SHP77 treated with DMSO at 0.1 percent for 48 hours (cell line): ENCODE data around the gene UBE2N.
"Not testable (repeated sequence)": the region's sequence is repeated elsewhere in the genome, so short reads cannot be mapped to it uniquely, and the experiment has no call there.

Experiments
- DNase-seq: peaks from one replicate; lab custom pipeline; 2025; lab: John Stamatoyannopoulos, UW

UBE2N gene

GRCh38 chr12:93443576-93443975, 1.8 kb upstream of the UBE2N start:
- DNase-seq = no peak

- DNase-seq = no peak
These were observed 929 bp upstream of the UBE2N start for GRCh38 chr12:93442411-93443340.

GRCh38 chr12:93441081-93441616, 598 bp downstream of the UBE2N start:
- no peak for DNase-seq

GRCh38 chr12:93440043-93440835, 1.5 kb downstream of the UBE2N start:
- DNase-seq = no peak

GRCh38 chr12:93438266-93439050, 3.3 kb downstream of the UBE2N start:
- no peak for DNase-seq

GRCh38 chr12:93434256-93434865, 7.4 kb downstream of the UBE2N start:
- no peak for DNase-seq

- not testable (repeated sequence) for DNase-seq
These were observed 9.7 kb downstream of the UBE2N start for GRCh38 chr12:93432031-93432430.

GRCh38 chr12:93430280-93430679, 11.5 kb downstream of the UBE2N start:
- no peak for DNase-seq

GRCh38 chr12:93429852-93430251, 11.9 kb downstream of the UBE2N start:
- no peak for DNase-seq

- DNase-seq = no peak
These were observed 12.3 kb downstream of the UBE2N start for GRCh38 chr12:93429448-93429847.

GRCh38 chr12:93427779-93428564, 13.8 kb downstream of the UBE2N start:
- DNase-seq = no peak

- no peak for DNase-seq
These were observed 15.3 kb downstream of the UBE2N start for GRCh38 chr12:93426412-93426805.

- DNase-seq = no peak
These were observed 15.9 kb downstream of the UBE2N start for GRCh38 chr12:93425736-93426411.

GRCh38 chr12:93422050-93422449, 19.7 kb downstream of the UBE2N start:
- no peak for DNase-seq

- peak; percentile 15 for DNase-seq
These were observed 22.2 kb downstream of the UBE2N start for GRCh38 chr12:93419388-93420034.

- no peak for DNase-seq
These were observed 23.7 kb downstream of the UBE2N start for GRCh38 chr12:93417967-93418480.

GRCh38 chr12:93415723-93416464, 25.9 kb downstream of the UBE2N start:
- no peak for DNase-seq

GRCh38 chr12:93413064-93413463, 28.7 kb downstream of the UBE2N start:
- DNase-seq = no peak

GRCh38 chr12:93412396-93412795, 29.4 kb downstream of the UBE2N start:
- not testable (repeated sequence) for DNase-seq
